Mesenchymal stem cell (in vitro differentiated cells and primary cell): ENCODE measurements around the gene PPP1R13B.

Source experiments
- DNase-seq: peaks from one replicate; pipeline ENCODE4 v3.0.0-alpha.2; 2013
- H2AFZ ChIP-seq: one replicate; pipeline ENCODE4 v1.6.1; 2013; ENCODE audit warnings: low read depth, mild to moderate bottlenecking, control low read depth, inconsistent platforms, low read length, moderate library complexity
- H2AK5ac ChIP-seq: 2 replicates; pipeline ENCODE4 v1.6.1; 2013; ENCODE audit warnings: low read length, moderate library complexity, mild to moderate bottlenecking, inconsistent platforms; ENCODE audit not compliant: severe bottlenecking
- H2BK120ac ChIP-seq: one replicate; pipeline ENCODE4 v1.6.1; 2013; ENCODE audit warnings: low read depth, mild to moderate bottlenecking, inconsistent platforms, low read length, moderate library complexity
- H2BK12ac ChIP-seq, 2 experiments: one replicate each; pipeline ENCODE4 v1.6.1; 2013; ENCODE audit warnings: inconsistent platforms in 2 of 2, low read length in 2 of 2, mild to moderate bottlenecking in 2 of 2, moderate library complexity in 2 of 2, control low read depth in 1 of 2
- H2BK15ac ChIP-seq: one replicate; pipeline ENCODE4 v1.6.1; 2013; ENCODE audit warnings: mild to moderate bottlenecking, low read depth, inconsistent platforms; ENCODE audit not compliant: poor library complexity, severe bottlenecking
- H2BK5ac ChIP-seq: 2 replicates; pipeline ENCODE4 v1.6.1; 2013; ENCODE audit warnings: low read depth, mild to moderate bottlenecking, low read length, control low read depth, inconsistent platforms; ENCODE audit not compliant: poor library complexity, severe bottlenecking
- H3K14ac ChIP-seq, 2 experiments: one replicate each; pipeline ENCODE4 v1.6.1; 2013; ENCODE audit warnings: inconsistent platforms in 2 of 2, low read length in 2 of 2, control low read depth in 1 of 2, mild to moderate bottlenecking in 1 of 2, moderate library complexity in 1 of 2
- H3K18ac ChIP-seq, 2 experiments: one replicate each; pipeline ENCODE4 v1.6.1; 2013; ENCODE audit warnings: inconsistent platforms in 2 of 2, low read length in 2 of 2, control low read depth in 1 of 2, low read depth in 1 of 2, mild to moderate bottlenecking in 1 of 2
- H3K23ac ChIP-seq, 2 experiments: one replicate each; pipeline ENCODE4 v1.6.1; 2013; ENCODE audit warnings: inconsistent platforms in 2 of 2, low read length in 2 of 2, mild to moderate bottlenecking in 2 of 2, moderate library complexity in 2 of 2, control low read depth in 1 of 2
- H3K27ac ChIP-seq: 2 replicates; pipeline ENCODE4 v1.5.1; 2013; ENCODE audit warnings: mild to moderate bottlenecking, moderate library complexity, low read length, control low read depth, inconsistent platforms; ENCODE audit not compliant: poor library complexity, severe bottlenecking
- H3K27me3 ChIP-seq, 2 experiments: 2 replicates each; pipeline versions ENCODE4 v1.6.1 to v1.7.0; 2013; ENCODE audit warnings: low read length in 2 of 2, mild to moderate bottlenecking in 2 of 2, moderate library complexity in 2 of 2, control low read depth in 1 of 2, inconsistent platforms in 1 of 2; ENCODE audit not compliant: control insufficient read depth in 1 of 2, insufficient read depth in 1 of 2
- H3K36me3 ChIP-seq, 2 experiments: 2 replicates each; pipeline versions ENCODE4 v1.6.1 to v1.7.0; 2013; ENCODE audit warnings: low read length in 2 of 2, control low read depth in 1 of 2, inconsistent platforms in 1 of 2, low read depth in 1 of 2, mild to moderate bottlenecking in 1 of 2; ENCODE audit not compliant: insufficient read depth in 2 of 2, control insufficient read depth in 1 of 2
- H3K4ac ChIP-seq, 2 experiments: one replicate each; pipeline ENCODE4 v1.6.1; 2013; ENCODE audit warnings: inconsistent platforms in 2 of 2, low read length in 2 of 2, mild to moderate bottlenecking in 2 of 2, moderate library complexity in 2 of 2, control low read depth in 1 of 2, low read depth in 1 of 2
- H3K4me1 ChIP-seq: 2 replicates; pipeline ENCODE4 v1.6.1; 2013; ENCODE audit warnings: low read depth, low read length, control low read depth; ENCODE audit not compliant: control insufficient read depth, insufficient read depth
- H3K4me2 ChIP-seq: 2 replicates; pipeline ENCODE4 v1.6.1; 2013; ENCODE audit warnings: low read length, mild to moderate bottlenecking, inconsistent platforms; ENCODE audit not compliant: poor library complexity, severe bottlenecking
- H3K4me3 ChIP-seq, 2 experiments: 2 replicates each; pipeline versions ENCODE4 v1.5.1 to v1.7.0; 2013; ENCODE audit warnings: low read length in 2 of 2, mild to moderate bottlenecking in 2 of 2, control low read depth in 1 of 2, low read depth in 1 of 2; ENCODE audit not compliant: insufficient read depth in 1 of 2
- H3K79me1 ChIP-seq: replicated peaks from 2 replicates; pipeline ENCODE4 v1.6.1; 2013; ENCODE audit warnings: mild to moderate bottlenecking, control low read depth, low read length, inconsistent platforms; ENCODE audit not compliant: poor library complexity, severe bottlenecking
- H3K9ac ChIP-seq: 2 replicates; pipeline ENCODE4 v1.7.0; 2013; ENCODE audit warnings: mild to moderate bottlenecking, low read length, moderate library complexity
- H3K9me3 ChIP-seq: 2 replicates; pipeline ENCODE4 v1.7.0; 2013; ENCODE audit warnings: mild to moderate bottlenecking, low read length; ENCODE audit not compliant: control insufficient read depth
- H4K8ac ChIP-seq: one replicate; pipeline ENCODE4 v1.6.1; 2013; ENCODE audit warnings: inconsistent platforms, mild to moderate bottlenecking, low read length, moderate library complexity
- H4K91ac ChIP-seq: one replicate; pipeline ENCODE4 v1.6.1; 2013; ENCODE audit warnings: mild to moderate bottlenecking, low read length, inconsistent platforms
- WGBS: methylation state at CpG from one replicate; pipeline ENCODE4 v1.1.7; 2013; ENCODE audit warnings: mixed read lengths; 5-methylcytosine and 5-hydroxymethylcytosine counted together

Gene PPP1R13B

DNA sequence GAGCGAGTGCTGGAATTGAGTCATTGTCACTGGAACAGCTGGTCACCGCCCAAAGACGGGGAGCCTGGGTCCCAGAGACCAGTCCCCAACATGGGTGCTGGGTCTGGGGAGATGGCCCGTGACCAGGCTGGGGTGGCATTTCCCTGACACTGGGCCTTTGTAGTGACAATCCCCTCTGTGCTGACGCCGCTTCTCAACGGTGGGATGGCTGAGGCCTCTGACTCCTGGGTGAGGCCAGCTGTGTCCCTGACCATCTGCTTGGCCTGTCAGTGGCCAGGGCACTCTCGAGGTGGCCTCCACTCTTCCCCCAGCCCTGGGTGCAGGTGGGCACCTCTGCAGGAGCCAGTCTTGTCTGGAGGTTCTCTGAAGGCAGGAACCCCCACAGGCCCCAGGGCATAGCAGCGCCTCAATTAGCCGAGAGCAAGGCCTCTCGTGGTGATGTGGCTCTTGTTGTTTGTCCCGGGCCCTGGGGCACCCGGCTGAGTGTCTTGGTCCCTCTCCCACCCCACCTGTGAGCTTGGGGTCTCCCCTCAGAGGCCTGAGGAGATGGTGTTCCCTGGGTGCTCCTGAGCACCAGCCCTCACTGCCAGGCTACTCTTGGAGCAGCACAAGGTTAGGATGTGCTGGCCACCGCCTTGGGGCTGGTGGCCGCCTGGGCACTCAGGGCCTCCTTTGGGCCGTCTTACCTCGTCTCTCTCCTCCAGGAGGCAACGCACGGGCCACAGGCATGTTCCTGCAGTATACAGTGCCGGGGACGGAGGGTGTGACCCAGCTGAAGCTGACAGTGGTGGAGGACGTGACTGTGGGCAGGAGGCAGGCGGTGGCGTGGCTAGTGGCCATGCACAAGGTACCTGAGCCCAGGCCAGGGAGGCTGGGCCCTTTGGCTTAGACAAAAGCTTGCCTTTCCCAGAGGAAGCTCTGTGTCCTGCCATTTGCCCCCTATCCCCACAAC lies 115.2 kb downstream of the PPP1R13B start:
- H3K4me3 ChIP-seq: no peak overlapping the region
- H3K14ac ChIP-seq: no peak overlapping the region
- WGBS: 96% methylated on average over 24 of the region's 24 CpGs
- no peak overlapping the region for H2BK120ac ChIP-seq
- H3K4me2 ChIP-seq: no peak overlapping the region
- peak overlapping the region; percentile 50 for H4K91ac ChIP-seq
- H3K9me3 ChIP-seq: no peaks in the 10 kb centered on the region
- H4K8ac ChIP-seq: no peak overlapping the region
- H2BK5ac ChIP-seq: no peak overlapping the region
- no peak overlapping the region for H2BK12ac ChIP-seq
- H2AK5ac ChIP-seq: no peak overlapping the region
- peaks cover 38% of the 10 kb centered on the region for H3K79me1 ChIP-seq
- no peak overlapping the region for H2AFZ ChIP-seq
- H3K4me1 ChIP-seq: peaks cover 8% of the 10 kb centered on the region
- no peak overlapping the region for H2BK15ac ChIP-seq
- H3K36me3 ChIP-seq: peaks cover 68 to 86% of the 10 kb centered on the region in 2 experiments
- no peak overlapping the region for H3K23ac ChIP-seq
- DNase-seq: no peak
- H3K27me3 ChIP-seq: no peaks in the 10 kb centered on the region
- no peak overlapping the region for H3K18ac ChIP-seq
- no peak overlapping the region for H3K9ac ChIP-seq
- no peak overlapping the region for H3K27ac ChIP-seq
- no peak overlapping the region for H3K4ac ChIP-seq

DNA sequence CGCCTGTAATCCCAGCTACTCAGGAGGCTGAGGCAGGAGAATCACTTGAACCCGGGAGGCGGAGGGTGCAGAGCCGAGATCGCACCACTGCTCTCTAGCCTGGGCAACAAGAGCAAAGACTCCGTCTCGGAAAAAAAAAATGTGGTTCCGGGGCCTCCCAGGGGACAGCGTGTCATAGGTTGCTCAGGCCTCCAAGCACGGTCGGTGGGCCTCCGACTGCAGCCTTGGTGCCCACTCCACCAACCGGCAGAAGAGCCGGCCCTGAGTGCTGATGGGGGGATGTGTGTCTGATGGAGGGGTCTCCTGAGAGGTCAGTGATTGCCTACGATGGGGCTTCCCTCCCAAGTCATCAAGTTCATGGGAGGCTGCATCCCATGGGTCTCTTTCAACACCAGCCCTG lies 115.9 kb downstream of the PPP1R13B start:
- Histone ChIP-seq H2AK5ac (no peak overlapping the region), H3K14ac (no peak overlapping the region), H2BK5ac (no peak overlapping the region), H3K9me3 (no peaks in the 10 kb centered on the region), H2BK15ac (no peak overlapping the region), H3K4me2 (no peak overlapping the region), H3K4ac (no peak overlapping the region), H3K4me3 (no peak overlapping the region), H2AFZ (no peak overlapping the region), H4K91ac (no peak overlapping the region), H3K4me1 (peaks cover 9% of the 10 kb centered on the region), H3K27me3 (no peaks in the 10 kb centered on the region), H3K27ac (no peak overlapping the region), H3K9ac (no peak overlapping the region), H3K79me1 (peaks cover 41% of the 10 kb centered on the region), H3K23ac (no peak overlapping the region), H2BK12ac (no peak overlapping the region), H2BK120ac (no peak overlapping the region), H4K8ac (no peak overlapping the region), H3K36me3 (peaks cover 70 to 88% of the 10 kb centered on the region in 2 experiments), H3K18ac (no peak overlapping the region)
- 95% methylated on average over 15 of the region's 15 CpGs for WGBS
- DNase-seq: no peak

DNA sequence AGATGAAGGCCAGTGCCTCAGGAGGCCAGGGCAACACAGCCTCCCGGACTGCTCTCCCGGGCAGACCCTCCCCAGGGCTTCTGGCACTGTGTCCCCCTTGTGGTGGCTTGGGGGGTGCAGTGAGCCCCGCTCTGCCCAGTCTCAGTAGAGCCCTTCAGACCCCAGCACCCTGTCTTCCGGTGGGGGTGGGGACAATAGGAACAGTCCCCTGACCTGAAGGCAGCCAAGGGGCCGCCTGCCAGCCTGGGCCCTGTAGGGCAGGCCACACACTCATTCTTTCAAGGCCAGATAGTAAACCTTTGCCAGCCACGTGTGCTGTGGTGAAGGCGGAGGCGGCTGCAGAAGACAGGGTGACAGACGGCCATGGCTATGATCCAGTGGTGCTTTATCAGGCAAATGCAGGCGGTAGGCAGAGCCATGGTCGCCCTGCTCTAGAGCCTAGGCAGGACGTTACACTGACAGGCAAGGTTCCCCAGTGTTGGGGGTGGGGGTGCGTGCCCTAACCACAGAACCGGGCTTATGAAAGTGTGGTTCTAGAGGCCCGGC lies 116.8 kb downstream of the PPP1R13B start:
- H3K18ac ChIP-seq: no peak overlapping the region
- H2BK120ac ChIP-seq: no peak overlapping the region
- no peak overlapping the region for H4K8ac ChIP-seq
- DNase-seq: no peak
- WGBS: 95% methylated on average over 15 of the region's 15 CpGs
- H3K27me3 ChIP-seq: no peaks in the 10 kb centered on the region
- H3K4me1 ChIP-seq: peaks cover 11% of the 10 kb centered on the region
- H3K14ac ChIP-seq: no peak overlapping the region
- H2AFZ ChIP-seq: no peak overlapping the region
- no peak overlapping the region for H3K27ac ChIP-seq
- H2BK15ac ChIP-seq: no peak overlapping the region
- no peak overlapping the region for H3K4ac ChIP-seq
- peaks cover 78 to 88% of the 10 kb centered on the region in 2 experiments for H3K36me3 ChIP-seq
- H2BK5ac ChIP-seq: no peak overlapping the region
- no peak overlapping the region for H3K4me3 ChIP-seq
- H3K79me1 ChIP-seq: peaks cover 45% of the 10 kb centered on the region
- no peak overlapping the region for H3K4me2 ChIP-seq
- H3K9ac ChIP-seq: no peak overlapping the region
- no peak overlapping the region for H2AK5ac ChIP-seq
- no peak overlapping the region for H3K23ac ChIP-seq
- H2BK12ac ChIP-seq: no peak overlapping the region
- no peak overlapping the region for H4K91ac ChIP-seq
- no peaks in the 10 kb centered on the region for H3K9me3 ChIP-seq
